ENCODE results near the gene ANKK1.
A peak's percentile ranks its signal among the peaks of the same experiment; 100 is the strongest.

ANKK1 gene

DNA sequence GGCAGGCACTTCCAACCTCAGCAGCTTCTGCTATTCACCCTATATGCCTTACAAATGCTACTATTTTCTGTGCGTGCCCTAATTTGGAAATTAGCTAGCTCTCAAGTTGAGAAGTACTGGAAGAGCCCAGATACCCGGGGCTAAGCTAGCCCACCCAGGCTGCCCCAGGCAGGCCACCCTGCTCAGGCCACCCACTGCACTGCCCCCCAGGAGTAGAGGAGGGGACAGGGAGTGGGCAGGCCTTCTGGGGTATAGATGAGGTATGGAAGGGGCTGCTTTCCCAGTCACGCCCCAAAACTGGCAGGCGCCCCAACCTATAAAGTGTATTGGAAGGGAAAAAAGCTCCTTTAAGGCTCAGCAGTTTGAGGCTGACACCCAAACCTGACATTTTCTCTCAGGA lies 44.2 kb downstream of the ANKK1 start:
- H3K79me2 ChIP-seq (ENCODE audit: control insufficient read depth, insufficient read depth, low read length): no peaks in the 10 kb centered on the region
- H3K27me3 ChIP-seq (ENCODE audit: insufficient read depth, low read length, poor library complexity): no peaks in the 10 kb centered on the region
- H3K23ac ChIP-seq (ENCODE audit: low read length): no peak overlapping the region
- peaks cover 5% of the 10 kb centered on the region for H3K4me1 ChIP-seq (ENCODE audit: control insufficient read depth, low read depth, low read length)
- no peaks in the 10 kb centered on the region for H3K79me1 ChIP-seq (ENCODE audit: low read length)
- no peak overlapping the region for H3K18ac ChIP-seq (ENCODE audit: low read length)
- H2BK120ac ChIP-seq (ENCODE audit: low read depth, low read length): no peak overlapping the region
- no peak overlapping the region for H3K27ac ChIP-seq (ENCODE audit: low read depth, low read length)
- H4K5ac ChIP-seq (ENCODE audit: low read length): no peak overlapping the region
- no CpG with 5 or more reads among the region's 4 CpGs for WGBS (ENCODE audit: extremely low coverage, insufficient coverage, low lambda C conversion rate)
- no peak overlapping the region for H3K4ac ChIP-seq (ENCODE audit: low read depth, low read length)
- H2AK5ac ChIP-seq (ENCODE audit: low read length): no peak overlapping the region
- no peak overlapping the region for H3K9ac ChIP-seq (ENCODE audit: low read length)
- no peak overlapping the region for H4K8ac ChIP-seq (ENCODE audit: low read depth, low read length)
- H3K4me2 ChIP-seq (ENCODE audit: low read length): no peak overlapping the region
- H3K4me3 ChIP-seq (ENCODE audit: low read length): no peak overlapping the region
- H2BK15ac ChIP-seq (replicated peaks; ENCODE audit: low read depth): no peak overlapping the region
- no peaks in the 10 kb centered on the region for H3K36me3 ChIP-seq (ENCODE audit: control insufficient read depth, insufficient read depth, low read length)
- H3K56ac ChIP-seq (ENCODE audit: low read length): no peak overlapping the region
- no peak for DNase-seq
- no peak overlapping the region for H2BK5ac ChIP-seq (ENCODE audit: low read length)

GRCh38 chr11:113435190-113435968 lies 47.8 kb downstream of the ANKK1 start:
- Histone ChIP-seq H3K27ac (ENCODE audit: low read depth, low read length) (no peak overlapping the region), H3K4ac (ENCODE audit: low read depth, low read length) (no peak overlapping the region), H2BK15ac (replicated peaks; ENCODE audit: low read depth) (no peak overlapping the region)

DNA sequence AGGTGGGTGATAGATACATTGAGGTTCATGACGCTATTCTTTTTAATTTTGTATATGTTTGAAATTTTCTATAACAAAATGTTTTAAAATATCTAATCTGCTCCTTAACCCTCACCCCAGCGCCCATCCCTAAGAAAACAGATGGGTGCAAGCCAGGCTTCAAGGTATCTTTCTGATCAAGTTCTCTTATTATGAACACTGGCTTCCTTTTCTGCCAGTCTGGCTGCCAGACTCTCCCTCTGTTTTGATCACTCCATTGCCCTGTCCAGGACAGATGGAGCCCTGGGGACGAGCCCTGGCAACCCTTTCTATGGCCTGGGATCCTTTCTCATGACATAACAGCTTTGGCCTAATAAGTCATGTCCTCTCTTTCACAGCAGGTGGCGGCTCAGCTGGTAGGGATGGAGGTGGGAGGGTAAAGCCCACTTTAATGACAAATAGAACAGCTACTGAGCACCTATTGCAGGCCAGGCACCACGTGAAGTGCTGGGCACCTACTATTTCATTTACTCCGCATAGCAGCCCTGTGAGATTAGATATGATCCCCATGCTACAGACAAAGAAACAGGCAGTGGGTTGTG lies 49.2 kb downstream of the ANKK1 start:
- DNase-seq: peak; percentile 16
- WGBS (ENCODE audit: extremely low coverage, insufficient coverage, low lambda C conversion rate): 100% methylated on average over 1 of the region's 6 CpGs
- H3K4me2 ChIP-seq (ENCODE audit: low read length): no peak overlapping the region

More at GRCh38 chr11:113435190-113435968, 47.8 kb downstream of the ANKK1 start:
- no peak overlapping the region for H2BK120ac ChIP-seq (ENCODE audit: low read depth, low read length)
- H3K36me3 ChIP-seq (ENCODE audit: control insufficient read depth, insufficient read depth, low read length): no peaks in the 10 kb centered on the region
- no peaks in the 10 kb centered on the region for H3K79me1 ChIP-seq (ENCODE audit: low read length)
- H3K4me2 ChIP-seq (ENCODE audit: low read length): no peak overlapping the region
- WGBS (ENCODE audit: extremely low coverage, insufficient coverage, low lambda C conversion rate): no CpG with 5 or more reads among the region's 8 CpGs
- no peak overlapping the region for H3K23ac ChIP-seq (ENCODE audit: low read length)
- H3K4me1 ChIP-seq (ENCODE audit: control insufficient read depth, low read depth, low read length): no peaks in the 10 kb centered on the region
- H3K18ac ChIP-seq (ENCODE audit: low read length): no peak overlapping the region
- H4K8ac ChIP-seq (ENCODE audit: low read depth, low read length): no peak overlapping the region
- H3K9ac ChIP-seq (ENCODE audit: low read length): no peak overlapping the region
- no peak overlapping the region for H2AK5ac ChIP-seq (ENCODE audit: low read length)
- no peak overlapping the region for H3K56ac ChIP-seq (ENCODE audit: low read length)
- DNase-seq: no peak
- no peak overlapping the region for H4K5ac ChIP-seq (ENCODE audit: low read length)
- no peaks in the 10 kb centered on the region for H3K27me3 ChIP-seq (ENCODE audit: insufficient read depth, low read length, poor library complexity)
- no peak overlapping the region for H3K4me3 ChIP-seq (ENCODE audit: low read length)
- no peaks in the 10 kb centered on the region for H3K79me2 ChIP-seq (ENCODE audit: control insufficient read depth, insufficient read depth, low read length)
- H2BK5ac ChIP-seq (ENCODE audit: low read length): no peak overlapping the region

GRCh38 chr11:113440816-113441215 lies 53.2 kb downstream of the ANKK1 start:
- H3K18ac ChIP-seq (ENCODE audit: low read length): no peak overlapping the region
- no peak overlapping the region for H3K9ac ChIP-seq (ENCODE audit: low read length)
- no peak overlapping the region for H3K27ac ChIP-seq (ENCODE audit: low read depth, low read length)
- H2BK5ac ChIP-seq (ENCODE audit: low read length): no peak overlapping the region
- H3K79me2 ChIP-seq (ENCODE audit: control insufficient read depth, insufficient read depth, low read length): no peaks in the 10 kb centered on the region
- H4K8ac ChIP-seq (ENCODE audit: low read depth, low read length): no peak overlapping the region
- no peaks in the 10 kb centered on the region for H3K79me1 ChIP-seq (ENCODE audit: low read length)
- H3K27me3 ChIP-seq (ENCODE audit: insufficient read depth, low read length, poor library complexity): no peaks in the 10 kb centered on the region
- H2BK15ac ChIP-seq (replicated peaks; ENCODE audit: low read depth): no peak overlapping the region
- no peak overlapping the region for H2AK5ac ChIP-seq (ENCODE audit: low read length)
- no peak overlapping the region for H3K56ac ChIP-seq (ENCODE audit: low read length)
- H3K36me3 ChIP-seq (ENCODE audit: control insufficient read depth, insufficient read depth, low read length): no peaks in the 10 kb centered on the region
- no peak overlapping the region for H3K4me3 ChIP-seq (ENCODE audit: low read length)
- no peak for DNase-seq
- H3K23ac ChIP-seq (ENCODE audit: low read length): no peak overlapping the region
- no peak overlapping the region for H3K4me2 ChIP-seq (ENCODE audit: low read length)
- H3K4me1 ChIP-seq (ENCODE audit: control insufficient read depth, low read depth, low read length): no peaks in the 10 kb centered on the region
- WGBS (ENCODE audit: extremely low coverage, insufficient coverage, low lambda C conversion rate): no CpG with 5 or more reads among the region's 2 CpGs
- no peak overlapping the region for H4K5ac ChIP-seq (ENCODE audit: low read length)
- no peak overlapping the region for H3K4ac ChIP-seq (ENCODE audit: low read depth, low read length)
- no peak overlapping the region for H2BK120ac ChIP-seq (ENCODE audit: low read depth, low read length)

More for the DNA sequence above, 49.2 kb downstream of the ANKK1 start:
- no peak overlapping the region for H4K5ac ChIP-seq (ENCODE audit: low read length)
- no peaks in the 10 kb centered on the region for H3K79me2 ChIP-seq (ENCODE audit: control insufficient read depth, insufficient read depth, low read length)
- no peak overlapping the region for H3K9ac ChIP-seq (ENCODE audit: low read length)
- no peak overlapping the region for H3K4ac ChIP-seq (ENCODE audit: low read depth, low read length)
- H3K4me1 ChIP-seq (ENCODE audit: control insufficient read depth, low read depth, low read length): no peaks in the 10 kb centered on the region
- H3K27me3 ChIP-seq (ENCODE audit: insufficient read depth, low read length, poor library complexity): no peaks in the 10 kb centered on the region
- no peaks in the 10 kb centered on the region for H3K36me3 ChIP-seq (ENCODE audit: control insufficient read depth, insufficient read depth, low read length)
- H2AK5ac ChIP-seq (ENCODE audit: low read length): no peak overlapping the region
- no peak overlapping the region for H2BK15ac ChIP-seq (replicated peaks; ENCODE audit: low read depth)
- H2BK120ac ChIP-seq (ENCODE audit: low read depth, low read length): no peak overlapping the region
- no peak overlapping the region for H3K4me3 ChIP-seq (ENCODE audit: low read length)
- H3K27ac ChIP-seq (ENCODE audit: low read depth, low read length): no peak overlapping the region
- no peak overlapping the region for H2BK5ac ChIP-seq (ENCODE audit: low read length)
- H3K18ac ChIP-seq (ENCODE audit: low read length): no peak overlapping the region
- H3K79me1 ChIP-seq (ENCODE audit: low read length): no peaks in the 10 kb centered on the region
- no peak overlapping the region for H4K8ac ChIP-seq (ENCODE audit: low read depth, low read length)
- no peak overlapping the region for H3K23ac ChIP-seq (ENCODE audit: low read length)
- no peak overlapping the region for H3K56ac ChIP-seq (ENCODE audit: low read length)

DNA sequence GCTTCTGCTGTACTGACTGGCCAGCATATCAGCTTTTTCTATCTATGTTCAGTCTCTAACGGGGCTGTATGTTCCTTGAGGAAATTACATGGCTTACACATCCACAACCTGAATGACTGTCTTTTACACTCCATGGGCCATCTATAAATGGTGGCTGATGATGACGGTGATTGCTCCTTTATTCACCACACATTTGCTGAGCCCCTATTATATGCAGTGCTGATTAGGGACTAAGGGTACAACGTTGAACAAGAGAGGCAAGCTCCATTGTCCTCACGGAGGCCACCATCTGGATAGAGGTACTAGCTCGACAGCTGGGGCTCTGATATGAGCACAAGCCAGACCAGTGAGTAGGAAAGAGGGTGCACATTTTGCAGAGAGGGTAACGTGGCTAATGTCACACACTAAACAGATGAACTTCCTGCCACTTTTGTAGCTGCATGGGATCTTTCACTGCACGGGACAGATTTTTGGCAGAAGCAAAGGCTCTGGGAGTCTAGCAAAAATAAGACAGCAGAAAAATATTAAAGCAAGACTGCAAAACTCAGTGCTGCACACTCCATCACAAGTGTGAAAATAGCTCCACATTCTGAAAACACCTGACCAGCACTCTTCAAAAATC lies 57.0 kb downstream of the ANKK1 start:
- no peaks in the 10 kb centered on the region for H3K36me3 ChIP-seq (ENCODE audit: control insufficient read depth, insufficient read depth, low read length)
- H3K9ac ChIP-seq (ENCODE audit: low read length): no peak overlapping the region
- no peak overlapping the region for H3K56ac ChIP-seq (ENCODE audit: low read length)
- no peaks in the 10 kb centered on the region for H3K4me1 ChIP-seq (ENCODE audit: control insufficient read depth, low read depth, low read length)
- no peak overlapping the region for H3K4me3 ChIP-seq (ENCODE audit: low read length)
- no peaks in the 10 kb centered on the region for H3K79me1 ChIP-seq (ENCODE audit: low read length)
- H2BK5ac ChIP-seq (ENCODE audit: low read length): no peak overlapping the region
- no peak overlapping the region for H3K18ac ChIP-seq (ENCODE audit: low read length)
- H3K27ac ChIP-seq (ENCODE audit: low read depth, low read length): no peak overlapping the region
- no peak overlapping the region for H3K4me2 ChIP-seq (ENCODE audit: low read length)
- H3K23ac ChIP-seq (ENCODE audit: low read length): no peak overlapping the region
- H2AK5ac ChIP-seq (ENCODE audit: low read length): no peak overlapping the region
- no peaks in the 10 kb centered on the region for H3K27me3 ChIP-seq (ENCODE audit: insufficient read depth, low read length, poor library complexity)
- no peak for DNase-seq
- H4K5ac ChIP-seq (ENCODE audit: low read length): no peak overlapping the region
- no peak overlapping the region for H2BK15ac ChIP-seq (replicated peaks; ENCODE audit: low read depth)
- no peaks in the 10 kb centered on the region for H3K79me2 ChIP-seq (ENCODE audit: control insufficient read depth, insufficient read depth, low read length)
- no peak overlapping the region for H2BK120ac ChIP-seq (ENCODE audit: low read depth, low read length)
- no peak overlapping the region for H3K4ac ChIP-seq (ENCODE audit: low read depth, low read length)
- no CpG with 5 or more reads among the region's 7 CpGs for WGBS (ENCODE audit: extremely low coverage, insufficient coverage, low lambda C conversion rate)
- H4K8ac ChIP-seq (ENCODE audit: low read depth, low read length): no peak overlapping the region

All from mesendoderm (in vitro differentiated cells).